MCF 10A (cell line): ENCODE data around the gene RIBC1. TPM values are rescaled to one million over a fixed set of nuclear protein-coding genes. Genes with fewer than 3 reads are reported as not detected.

Experiments used
- BruUV-seq: library from RNA; stranded (reverse); fragments of 400-500 nt; replicated peaks from 2 replicates; lab custom pipeline; 2021; lab: Mats Ljungman, UMichigan
- CTCF ChIA-PET: fragments of 300-600 bp; sonication (Branson Sonifier 250); formaldehyde crosslinking; extraction: SDS; loops from one replicate; lab custom pipeline; 2021; ENCODE audit warnings: antibody characterized with exemption, inconsistent platforms; lab: Yijun Ruan, JAX
- POLR2A ChIA-PET: fragments of 300-600, 350-650 bp; sonication (Branson Sonifier 250); formaldehyde crosslinking; extraction: SDS; loops from one replicate; lab custom pipeline; 2020; ENCODE audit warnings: antibody characterized with exemption, inconsistent platforms; lab: Yijun Ruan, JAX
- DNase-seq: peaks from one replicate; pipeline ENCODE4 v3.0.0-alpha.2; 2018; ENCODE audit not compliant: unreplicated experiment
- H3K27ac Mint-ChIP-seq: one replicate; pipeline ENCODE4 v1.8.0; 2022; ENCODE audit warnings: mild to moderate bottlenecking, low read depth, mixed read lengths; ENCODE audit not compliant: unreplicated experiment
- H3K27me3 Mint-ChIP-seq: one replicate; pipeline ENCODE4 v1.8.0; 2022; ENCODE audit warnings: mixed read lengths; ENCODE audit not compliant: insufficient read depth, unreplicated experiment
- H3K36me3 Mint-ChIP-seq: one replicate; pipeline ENCODE4 v1.8.0; 2022; ENCODE audit warnings: mild to moderate bottlenecking, moderate library complexity, mixed read lengths; ENCODE audit not compliant: insufficient read depth, unreplicated experiment
- H3K4me1 Mint-ChIP-seq: one replicate; pipeline ENCODE4 v1.8.0; 2022; ENCODE audit warnings: mixed read lengths; ENCODE audit not compliant: insufficient read depth, unreplicated experiment
- H3K4me3 Mint-ChIP-seq: one replicate; pipeline ENCODE4 v1.8.0; 2022; ENCODE audit warnings: mild to moderate bottlenecking, moderate library complexity, mixed read lengths; ENCODE audit not compliant: unreplicated experiment
- H3K9me3 Mint-ChIP-seq: one replicate; pipeline ENCODE4 v1.8.0; 2022; ENCODE audit warnings: mixed read lengths; ENCODE audit not compliant: unreplicated experiment
- intact Hi-C: fragments of 100-400 bp; cut with micrococcal nuclease; formaldehyde crosslinking; loops from 2 replicates; pipeline ENCODE4 v1.14.1; 2022
- total RNA-seq: library from RNA; stranded (reverse); gene quantifications from 2 replicates; pipeline ENCODE4 v1.2.3, GENCODE V29; 2022
- TF ChIP-seq, protein P1 (sequence below): fragments of 200-600 bp; IDR thresholded peaks from one replicate; pipeline ENCODE4 v1.8.0; 2022; ENCODE audit warnings: antibody characterized with exemption, mild to moderate bottlenecking; ENCODE audit not compliant: unreplicated experiment

The RIBC1 gene
- total RNA-seq, 1 experiment from 2014 or later: 0.82 TPM

DNA sequence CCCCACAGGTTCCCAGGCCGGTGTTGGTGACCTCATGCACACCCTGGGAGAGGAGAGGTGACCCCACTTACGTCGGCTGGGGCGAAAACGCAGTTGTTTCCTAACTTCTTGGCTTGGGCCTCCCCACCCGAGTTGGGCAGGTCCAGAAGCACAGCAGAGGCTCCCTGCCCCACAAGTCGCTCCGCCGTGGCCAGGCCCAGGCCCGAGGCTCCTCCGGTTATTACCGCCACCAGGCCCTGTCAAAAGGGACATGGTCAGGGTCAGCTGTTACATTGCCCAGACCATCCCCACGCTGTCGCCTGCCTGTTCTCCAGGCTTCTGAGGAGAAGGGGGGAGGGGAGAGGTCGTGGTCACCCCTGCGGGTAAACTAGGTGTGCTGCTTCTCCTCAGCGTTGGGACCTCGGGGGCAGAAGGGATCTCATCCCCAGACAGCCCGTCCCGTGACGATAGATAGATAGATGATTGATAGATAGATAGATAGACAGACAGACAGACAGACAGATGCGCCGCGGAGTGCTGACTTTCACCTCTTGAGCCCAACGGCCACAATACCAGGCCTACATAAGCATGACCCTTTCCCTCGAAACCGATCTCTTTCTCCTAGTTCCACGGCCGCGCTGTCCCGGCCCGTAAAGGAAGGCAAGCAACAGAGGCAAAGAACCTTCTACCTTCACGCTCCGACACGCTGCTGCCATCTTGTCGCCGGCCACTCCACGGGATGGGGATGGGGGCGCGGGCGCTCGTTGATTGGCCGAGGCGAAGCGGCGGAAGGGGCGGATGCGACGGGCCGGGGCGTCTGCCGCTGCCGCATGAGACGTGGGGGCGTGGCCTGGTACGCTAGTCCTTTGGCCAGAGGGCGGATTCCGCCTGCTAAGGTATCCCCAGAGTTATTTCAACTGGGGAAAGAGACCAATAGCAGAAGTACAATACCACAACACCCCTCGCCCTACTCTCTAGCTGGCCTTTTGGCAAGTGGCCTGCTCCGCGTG is 11.3 kb downstream of the RIBC1 start, which contains the start of gene HSD17B10:
TSS of gene HSD17B10 (minus strand) at position 720 of the 989 bp plus-strand sequence. CDS start at position 695, 25 bp downstream.
- CTCF ChIA-PET: interaction anchor here (0.7 to 4.9 kb wide), 8 partner anchors 9 to 147 kb away, joined by 3 to 49 read pairs (median 7); partner anchors contain the start of genes RIBC1 and SMC1A
- H3K27me3 Mint-ChIP-seq: peaks cover 47% of the 10 kb centered on the region
- H3K36me3 Mint-ChIP-seq: peaks cover 19% of the 10 kb centered on the region
- H3K4me1 Mint-ChIP-seq: peaks cover 16% of the 10 kb centered on the region
- TF ChIP-seq, protein P1, sequence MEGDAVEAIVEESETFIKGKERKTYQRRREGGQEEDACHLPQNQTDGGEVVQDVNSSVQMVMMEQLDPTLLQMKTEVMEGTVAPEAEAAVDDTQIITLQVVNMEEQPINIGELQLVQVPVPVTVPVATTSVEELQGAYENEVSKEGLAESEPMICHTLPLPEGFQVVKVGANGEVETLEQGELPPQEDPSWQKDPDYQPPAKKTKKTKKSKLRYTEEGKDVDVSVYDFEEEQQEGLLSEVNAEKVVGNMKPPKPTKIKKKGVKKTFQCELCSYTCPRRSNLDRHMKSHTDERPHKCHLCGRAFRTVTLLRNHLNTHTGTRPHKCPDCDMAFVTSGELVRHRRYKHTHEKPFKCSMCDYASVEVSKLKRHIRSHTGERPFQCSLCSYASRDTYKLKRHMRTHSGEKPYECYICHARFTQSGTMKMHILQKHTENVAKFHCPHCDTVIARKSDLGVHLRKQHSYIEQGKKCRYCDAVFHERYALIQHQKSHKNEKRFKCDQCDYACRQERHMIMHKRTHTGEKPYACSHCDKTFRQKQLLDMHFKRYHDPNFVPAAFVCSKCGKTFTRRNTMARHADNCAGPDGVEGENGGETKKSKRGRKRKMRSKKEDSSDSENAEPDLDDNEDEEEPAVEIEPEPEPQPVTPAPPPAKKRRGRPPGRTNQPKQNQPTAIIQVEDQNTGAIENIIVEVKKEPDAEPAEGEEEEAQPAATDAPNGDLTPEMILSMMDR: no peak
- intact Hi-C loops: no loop called here
- POLR2A ChIA-PET: interaction anchor here (0.7 to 2.9 kb wide), 4 partner anchors 9 to 204 kb away, joined by 3 to 14 read pairs (median 6); partner anchors contain the start of genes RIBC1 and SMC1A
- H3K27ac Mint-ChIP-seq: peak within 1 kb of the TSS; percentile 79
- H3K4me3 Mint-ChIP-seq: peak within 1 kb of the TSS; percentile 82
- peak; percentile 79 for DNase-seq
- no peaks in the 10 kb centered on the region for H3K9me3 Mint-ChIP-seq
- BruUV-seq: no TSS peak

DNA sequence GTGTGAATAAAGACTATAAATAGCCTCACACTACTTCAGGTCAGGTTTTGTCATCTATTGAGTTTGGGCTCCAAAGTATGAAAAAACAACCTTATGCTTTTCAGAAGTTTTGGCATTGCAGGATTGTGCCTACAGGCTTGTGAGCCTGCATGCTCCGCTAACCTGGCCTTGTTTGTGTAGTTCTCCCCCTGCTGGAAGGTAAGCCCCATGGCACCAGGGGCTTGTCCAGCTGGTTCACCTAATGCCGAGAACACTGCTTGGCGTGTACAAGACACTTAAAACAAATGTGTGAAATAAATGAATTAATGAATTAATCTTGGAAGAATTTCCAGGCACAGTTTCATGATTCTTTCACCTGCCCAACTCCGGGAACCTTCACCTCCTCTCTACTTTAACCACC is 13.3 kb downstream of the RIBC1 start:
- Mint-ChIP-seq H3K27ac (no peak overlapping the region), H3K36me3 (peaks cover 10% of the 10 kb centered on the region), H3K9me3 (no peaks in the 10 kb centered on the region), H3K4me3 (no peak overlapping the region), H3K27me3 (peaks cover 44% of the 10 kb centered on the region), H3K4me1 (peaks cover 18% of the 10 kb centered on the region)
- DNase-seq: peak; percentile 82
- ChIA-PET CTCF (interaction anchor here (0.5 to 4.9 kb wide), 19 partner anchors 9 to 1127 kb away, joined by 3 to 49 read pairs (median 5); partner anchors contain the start of gene SMC1A), POLR2A (interaction anchor here (0.9 to 2.3 kb wide), 7 partner anchors 13 to 123 kb away, joined by 3 to 5 read pairs (median 4); partner anchors contain the start of genes RIBC1 and SMC1A)
- BruUV-seq: no TSS peak
- intact Hi-C loops: loop anchor here (1.0 to 5.0 kb wide), 2 partner anchors 119 to 189 kb away; no protein-coding TSS in a partner anchor
- TF ChIP-seq, protein P1: peak; percentile 68

DNA sequence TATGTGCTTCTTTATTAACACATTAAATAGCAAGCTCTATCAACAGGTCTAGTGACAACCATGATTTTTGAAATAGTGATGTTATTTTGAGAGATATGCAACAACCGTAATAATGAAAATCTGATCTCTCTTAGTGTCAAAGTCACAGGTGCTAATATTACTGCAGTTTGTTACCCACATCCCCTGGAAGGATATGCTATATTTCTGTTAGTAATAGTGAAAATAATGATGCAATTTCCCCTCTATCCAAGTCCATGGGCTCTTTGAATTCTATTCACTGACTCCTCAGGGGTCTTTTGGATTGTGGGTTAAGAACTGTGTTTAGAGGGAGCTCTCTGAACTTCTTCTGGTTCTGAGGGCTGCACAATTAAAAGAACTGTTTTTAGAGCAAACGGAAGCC is 14.5 kb downstream of the RIBC1 start:
- Mint-ChIP-seq H3K4me1 (peaks cover 18% of the 10 kb centered on the region), H3K4me3 (no peak overlapping the region), H3K9me3 (no peaks in the 10 kb centered on the region), H3K27ac (no peak overlapping the region), H3K27me3 (peaks cover 44% of the 10 kb centered on the region), H3K36me3 (peaks cover under 1% of the 10 kb centered on the region)
- TF ChIP-seq, protein P1: no peak
- POLR2A ChIA-PET: interaction anchor here (2.0 to 2.3 kb wide), 2 partner anchors 117 to 120 kb away, joined by 4 to 5 read pairs; no protein-coding TSS in a partner anchor
- DNase-seq: no peak
- intact Hi-C loops: loop anchor here (5.0 kb wide), 1 partner anchor 190 kb away; no protein-coding TSS in a partner anchor
- BruUV-seq: no TSS peak
- CTCF ChIA-PET: interaction anchor here (0.7 to 4.9 kb wide), 13 partner anchors 9 to 369 kb away, joined by 3 to 49 read pairs (median 5); partner anchors contain the start of gene SMC1A
